ENCODE data around the gene SUV39H1. TPM values are rescaled to one million over a fixed set of nuclear protein-coding genes. Genes with fewer than 3 reads are reported as not detected.

Gene SUV39H1
- total RNA-seq, 1 donor from 2014 or later, result 27.5 TPM

DNA sequence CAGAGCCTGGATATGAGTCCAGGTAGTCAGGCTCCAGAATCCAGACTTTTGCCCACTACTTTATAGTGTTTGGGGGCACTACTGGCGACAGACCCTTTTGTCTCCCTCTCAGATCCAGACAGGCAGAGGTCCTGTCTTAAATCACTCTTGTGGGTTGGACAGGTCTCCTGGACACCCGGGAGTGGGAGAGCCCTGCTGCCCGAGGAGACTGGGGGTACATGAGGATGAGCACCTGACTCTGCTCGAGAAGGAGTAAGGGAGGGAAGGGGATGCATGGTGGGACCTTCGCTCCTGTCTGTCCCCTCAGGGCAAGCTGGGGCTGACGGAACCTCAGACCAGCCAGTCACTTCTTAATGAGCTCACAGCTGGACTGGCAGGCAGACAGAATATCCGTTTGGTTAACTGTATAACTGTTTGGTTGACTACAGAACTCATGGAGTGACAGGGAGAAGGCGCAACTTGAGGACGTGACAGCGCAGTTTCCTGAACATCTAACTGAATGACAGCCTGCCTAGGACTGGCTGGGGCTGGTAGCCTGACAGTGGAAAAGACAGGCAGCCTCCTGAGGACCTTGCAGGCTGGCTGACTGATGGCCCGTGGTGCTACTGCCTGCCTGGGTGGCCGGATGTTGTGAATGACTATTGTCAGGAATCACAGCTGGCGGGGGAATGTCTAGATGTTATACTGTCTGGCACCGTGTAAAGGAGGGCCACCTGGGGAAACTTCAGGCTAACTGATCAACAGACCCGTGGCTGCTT, 1.6 kb upstream of the SUV39H1 start:
- Mint-ChIP-seq H3K27ac (peak overlapping the region; percentile 90), H3K27me3 (ENCODE audit: insufficient read depth) (peaks cover 2% of the 10 kb centered on the region), H3K36me3 (ENCODE audit: low read depth) (peaks cover 24% of the 10 kb centered on the region), H3K9me3 (no peaks in the 10 kb centered on the region), H3K4me3 (peak overlapping the region; percentile 88), H3K4me1 (ENCODE audit: low read depth) (peaks cover 30% of the 10 kb centered on the region)
- DNase-seq (ENCODE audit: low spot score), result no peak
- intact Hi-C loops (cut with micrococcal nuclease), result loop anchor here (5.0 kb wide), 2 partner anchors 98 to 173 kb away; partner anchors contain the start of genes EBP and WDR13

DNA sequence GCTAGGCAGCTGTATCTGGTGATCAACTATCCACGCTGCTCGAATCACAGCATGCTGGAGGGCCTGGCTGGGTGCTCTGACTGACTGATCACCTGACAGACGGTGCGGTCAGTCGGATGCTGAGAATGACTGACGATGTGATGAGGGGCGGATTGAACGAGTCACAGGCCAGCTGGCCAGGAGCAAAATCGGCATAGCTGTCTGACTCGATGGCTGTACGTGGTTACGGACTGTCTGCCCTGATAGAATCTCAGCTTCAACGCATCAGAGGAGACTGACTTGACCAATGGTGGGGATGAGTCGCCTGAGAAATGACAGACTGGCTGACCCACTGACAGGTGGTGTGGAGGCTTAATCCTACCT, 1.0 kb upstream of the SUV39H1 start:
- peak overlapping the region; percentile 88 for H3K4me3 Mint-ChIP-seq
- intact Hi-C loops (cut with micrococcal nuclease), result loop anchor here (5.0 kb wide), 2 partner anchors 98 to 173 kb away; partner anchors contain the start of genes EBP and WDR13

DNA sequence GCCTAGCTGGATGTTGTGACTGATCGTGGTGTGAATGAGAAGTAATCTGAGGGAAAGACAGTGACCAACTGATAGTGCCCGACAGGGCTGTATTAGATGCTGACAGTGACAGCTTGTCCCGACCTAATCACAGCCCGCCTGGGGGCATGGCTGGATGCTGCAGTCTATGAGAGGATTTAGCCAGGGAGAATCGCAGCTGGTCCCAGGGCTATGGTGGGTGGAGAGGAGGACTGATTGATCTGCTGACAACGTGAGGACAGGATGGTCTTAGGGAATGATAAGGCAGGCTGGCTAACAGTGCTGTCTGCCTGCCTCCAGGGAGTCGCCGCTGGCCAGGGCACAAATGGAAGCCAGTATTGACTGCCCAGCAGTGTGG, 621 bp upstream of the SUV39H1 start:
- peaks cover 16% of the 10 kb centered on the region for H3K36me3 Mint-ChIP-seq (ENCODE audit: low read depth)

More for the DNA sequence above, 1.0 kb upstream of the SUV39H1 start:
- Mint-ChIP-seq H3K9me3 (no peaks in the 10 kb centered on the region), H3K36me3 (ENCODE audit: low read depth) (peaks cover 19% of the 10 kb centered on the region), H3K27ac (peak overlapping the region; percentile 90), H3K27me3 (ENCODE audit: insufficient read depth) (peaks cover 2% of the 10 kb centered on the region), H3K4me1 (ENCODE audit: low read depth) (peaks cover 31% of the 10 kb centered on the region)
- DNase-seq (ENCODE audit: low spot score), result no peak

DNA sequence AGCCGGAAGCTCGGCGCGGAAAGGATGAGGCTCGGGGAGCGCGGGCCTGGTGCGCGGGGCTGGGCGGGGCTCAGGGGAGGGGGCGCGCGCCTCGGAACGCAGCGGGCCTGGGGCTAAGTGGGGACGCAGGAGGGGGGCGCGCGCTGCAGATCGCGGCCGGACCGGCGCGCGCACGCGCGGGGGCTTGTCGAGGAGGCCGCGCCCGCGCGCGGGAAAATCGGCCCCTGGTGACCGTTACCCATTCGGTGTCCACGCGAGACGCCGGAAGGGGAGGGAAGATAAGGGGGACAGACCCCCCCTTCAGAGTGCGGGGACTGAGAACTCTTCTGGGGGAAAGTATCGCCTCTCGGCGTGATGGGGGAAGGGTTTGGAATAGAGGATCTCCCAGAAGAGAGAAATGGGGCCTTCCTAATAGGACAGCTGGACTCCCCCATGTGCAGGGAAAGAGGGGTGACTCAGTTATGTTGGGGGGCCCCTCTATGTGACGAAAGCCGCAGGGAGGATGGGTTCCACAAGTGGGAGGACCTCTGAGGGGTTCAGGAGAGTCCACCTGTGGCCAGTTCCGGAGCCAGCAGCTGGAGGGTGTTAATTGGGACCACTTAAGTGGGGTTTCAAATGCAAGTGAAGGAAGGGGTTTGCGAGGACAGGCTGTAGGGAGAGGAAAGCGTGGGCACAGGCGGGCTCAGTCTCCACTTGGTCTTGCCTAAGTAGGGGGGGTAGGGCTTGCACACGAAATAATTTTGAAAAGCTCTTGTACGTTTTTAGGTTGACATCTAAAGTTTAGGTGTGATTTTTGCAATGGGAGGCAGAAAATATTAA, 584 bp downstream of the SUV39H1 start:
- Mint-ChIP-seq H3K27me3 (ENCODE audit: insufficient read depth) (peaks cover 2% of the 10 kb centered on the region), H3K9me3 (no peaks in the 10 kb centered on the region), H3K4me1 (ENCODE audit: low read depth) (peaks cover 35% of the 10 kb centered on the region), H3K36me3 (ENCODE audit: low read depth) (peaks cover 9% of the 10 kb centered on the region), H3K27ac (peak overlapping the region; percentile 91), H3K4me3 (peak overlapping the region; percentile 93)
- intact Hi-C loops (cut with micrococcal nuclease), result loop anchor here (1.0 to 5.0 kb wide), 10 partner anchors 14 to 261 kb away; partner anchors contain the start of genes EBP, HDAC6, PQBP1 and TIMM17B
- DNase-seq (ENCODE audit: low spot score), result no peak

More for the DNA sequence above, 621 bp upstream of the SUV39H1 start:
- Mint-ChIP-seq H3K4me1 (ENCODE audit: low read depth) (peaks cover 35% of the 10 kb centered on the region), H3K27me3 (ENCODE audit: insufficient read depth) (peaks cover 2% of the 10 kb centered on the region), H3K27ac (peak overlapping the region; percentile 90), H3K4me3 (peak overlapping the region; percentile 88), H3K9me3 (no peaks in the 10 kb centered on the region)
- intact Hi-C loops (cut with micrococcal nuclease), result loop anchor here (1.0 to 5.0 kb wide), 9 partner anchors 13 to 221 kb away; partner anchors contain the start of genes EBP, HDAC6, PQBP1 and TIMM17B
- DNase-seq (ENCODE audit: low spot score), result no peak

DNA sequence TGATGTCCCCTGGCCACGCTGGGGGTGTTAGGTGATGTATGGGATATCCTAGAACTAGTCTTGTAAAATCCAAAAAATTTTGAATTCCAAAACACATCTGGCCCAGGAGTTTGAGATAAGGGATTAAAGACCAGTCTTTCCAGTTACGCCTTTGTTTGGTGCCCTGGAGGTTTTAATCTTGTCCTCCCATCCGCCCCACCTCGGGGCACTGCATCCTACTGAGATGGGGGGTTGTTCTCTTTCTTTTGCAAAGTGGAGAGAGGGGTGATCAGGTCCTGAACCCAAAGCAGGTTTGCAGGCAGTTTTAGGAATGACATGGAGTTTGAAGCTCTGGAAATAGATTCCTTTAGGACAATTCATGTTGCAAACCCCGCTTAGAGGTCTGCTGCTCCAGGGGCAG, 1.8 kb downstream of the SUV39H1 start:
- Mint-ChIP-seq H3K27me3 (ENCODE audit: insufficient read depth) (peaks cover 2% of the 10 kb centered on the region), H3K27ac (no peak overlapping the region), H3K4me1 (ENCODE audit: low read depth) (peaks cover 35% of the 10 kb centered on the region), H3K36me3 (ENCODE audit: low read depth) (peaks cover 17% of the 10 kb centered on the region), H3K9me3 (no peaks in the 10 kb centered on the region), H3K4me3 (peak overlapping the region; percentile 93)
- intact Hi-C loops (cut with micrococcal nuclease), result loop anchor here (5.0 kb wide), 2 partner anchors 101 to 176 kb away; partner anchors contain the start of genes EBP and WDR13
- DNase-seq (ENCODE audit: low spot score), result no peak

DNA sequence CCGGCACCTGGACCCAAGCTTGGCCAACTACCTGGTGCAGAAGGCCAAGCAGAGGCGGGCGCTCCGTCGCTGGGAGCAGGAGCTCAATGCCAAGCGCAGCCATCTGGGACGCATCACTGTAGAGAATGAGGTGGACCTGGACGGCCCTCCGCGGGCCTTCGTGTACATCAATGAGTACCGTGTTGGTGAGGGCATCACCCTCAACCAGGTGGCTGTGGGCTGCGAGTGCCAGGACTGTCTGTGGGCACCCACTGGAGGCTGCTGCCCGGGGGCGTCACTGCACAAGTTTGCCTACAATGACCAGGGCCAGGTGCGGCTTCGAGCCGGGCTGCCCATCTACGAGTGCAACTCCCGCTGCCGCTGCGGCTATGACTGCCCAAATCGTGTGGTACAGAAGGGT, 3.7 kb downstream of the SUV39H1 start:
- intact Hi-C loops (cut with micrococcal nuclease), result no loop called here
- Mint-ChIP-seq H3K27ac (no peak overlapping the region), H3K36me3 (ENCODE audit: low read depth) (peaks cover 25% of the 10 kb centered on the region), H3K9me3 (no peaks in the 10 kb centered on the region), H3K4me1 (ENCODE audit: low read depth) (peaks cover 43% of the 10 kb centered on the region), H3K4me3 (no peak overlapping the region), H3K27me3 (ENCODE audit: insufficient read depth) (peaks cover 2% of the 10 kb centered on the region)
- no peak for DNase-seq (ENCODE audit: low spot score)

DNA sequence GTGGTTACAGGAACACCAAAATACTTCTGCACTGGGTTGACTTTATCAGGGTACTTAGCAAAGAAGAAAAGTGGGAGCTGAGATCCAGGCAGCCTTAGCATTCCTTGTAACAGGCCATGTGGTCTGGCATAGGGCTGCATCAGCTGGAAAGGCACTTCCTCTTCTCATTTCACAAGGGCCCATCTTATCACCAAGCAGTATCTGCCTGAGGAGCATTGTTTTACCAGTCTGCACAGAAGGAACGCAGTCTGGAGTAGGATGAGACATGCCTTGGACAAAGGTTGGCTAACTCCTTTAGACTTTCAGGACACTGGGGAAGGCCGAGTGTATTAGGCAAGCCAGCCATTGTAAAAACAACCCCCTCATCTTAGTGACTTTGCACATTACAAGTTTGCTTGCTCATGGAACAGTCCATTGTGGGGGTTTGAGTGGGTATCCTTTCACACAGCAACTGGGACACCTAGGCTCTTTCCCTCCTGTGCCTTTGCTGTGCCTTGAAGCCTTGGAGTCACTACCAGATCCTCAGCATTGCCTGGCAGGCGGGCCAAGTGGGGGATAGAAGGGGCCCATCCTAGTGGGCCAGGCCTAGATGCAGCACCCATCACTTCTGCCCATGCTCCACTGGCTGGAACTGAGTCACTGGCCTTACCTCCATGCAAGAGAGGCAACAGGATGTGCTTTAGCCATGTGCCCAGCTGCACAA, 4.6 kb downstream of the SUV39H1 start:
- H3K4me3 Mint-ChIP-seq, result no peak overlapping the region

DNA sequence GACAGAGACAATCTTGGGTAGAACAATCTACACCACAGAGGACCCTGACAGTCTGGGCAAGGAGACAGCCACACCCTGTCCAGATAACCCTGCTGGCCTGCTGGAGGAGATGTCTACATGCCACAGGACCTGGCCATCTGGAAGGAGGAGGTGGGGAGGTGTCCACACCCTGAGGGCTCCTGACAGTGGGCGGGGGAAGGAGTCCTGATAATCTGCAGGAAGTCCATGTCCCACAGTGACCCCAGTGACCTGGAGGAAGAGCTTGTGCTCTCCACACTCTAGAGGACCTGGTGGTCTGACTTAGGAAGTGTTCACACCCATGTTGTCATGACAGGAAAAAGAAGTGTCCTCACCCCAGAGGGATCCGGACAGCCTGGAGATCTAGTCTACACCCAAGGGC, 5.5 kb downstream of the SUV39H1 start:
- no peak overlapping the region for H3K4me3 Mint-ChIP-seq
- H3K4me1 Mint-ChIP-seq (ENCODE audit: low read depth), result peaks cover 33% of the 10 kb centered on the region
- no peak for DNase-seq (ENCODE audit: low spot score)
- H3K27me3 Mint-ChIP-seq (ENCODE audit: insufficient read depth), result no peaks in the 10 kb centered on the region
- intact Hi-C loops (cut with micrococcal nuclease), result no loop called here
- H3K27ac Mint-ChIP-seq, result no peak overlapping the region
- H3K36me3 Mint-ChIP-seq (ENCODE audit: low read depth), result peaks cover 25% of the 10 kb centered on the region
- no peaks in the 10 kb centered on the region for H3K9me3 Mint-ChIP-seq

More for the DNA sequence above, 4.6 kb downstream of the SUV39H1 start:
- Mint-ChIP-seq H3K36me3 (ENCODE audit: low read depth) (peaks cover 25% of the 10 kb centered on the region), H3K27ac (no peak overlapping the region), H3K27me3 (ENCODE audit: insufficient read depth) (no peaks in the 10 kb centered on the region), H3K4me1 (ENCODE audit: low read depth) (peaks cover 35% of the 10 kb centered on the region), H3K9me3 (no peaks in the 10 kb centered on the region)
- intact Hi-C loops (cut with micrococcal nuclease), result no loop called here
- no peak for DNase-seq (ENCODE audit: low spot score)

DNA sequence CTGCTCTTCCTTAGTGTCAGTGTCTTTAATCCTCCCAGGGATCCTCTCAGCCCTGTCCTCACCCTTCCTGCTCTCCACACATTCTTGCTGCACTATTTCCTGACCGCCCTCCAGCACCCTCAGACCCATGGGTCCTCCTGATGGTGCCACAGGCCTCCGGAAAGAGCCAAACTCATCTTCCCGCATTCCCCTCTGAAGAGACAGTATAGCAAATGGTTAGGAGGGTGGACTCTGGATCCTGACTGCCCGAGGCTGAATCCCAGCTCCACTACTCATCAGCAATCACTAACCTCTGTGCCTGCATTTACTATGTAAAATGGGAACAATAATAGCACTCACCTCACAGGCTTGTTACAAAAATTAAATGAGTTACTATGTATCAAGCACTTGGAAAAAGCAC, 6.2 kb downstream of the SUV39H1 start:
- Mint-ChIP-seq H3K36me3 (ENCODE audit: low read depth) (peaks cover 25% of the 10 kb centered on the region), H3K27me3 (ENCODE audit: insufficient read depth) (no peaks in the 10 kb centered on the region), H3K4me1 (ENCODE audit: low read depth) (peaks cover 26% of the 10 kb centered on the region), H3K27ac (peak overlapping the region; percentile 40), H3K9me3 (no peaks in the 10 kb centered on the region), H3K4me3 (no peak overlapping the region)
- intact Hi-C loops (cut with micrococcal nuclease), result no loop called here
- DNase-seq (ENCODE audit: low spot score), result no peak

DNA sequence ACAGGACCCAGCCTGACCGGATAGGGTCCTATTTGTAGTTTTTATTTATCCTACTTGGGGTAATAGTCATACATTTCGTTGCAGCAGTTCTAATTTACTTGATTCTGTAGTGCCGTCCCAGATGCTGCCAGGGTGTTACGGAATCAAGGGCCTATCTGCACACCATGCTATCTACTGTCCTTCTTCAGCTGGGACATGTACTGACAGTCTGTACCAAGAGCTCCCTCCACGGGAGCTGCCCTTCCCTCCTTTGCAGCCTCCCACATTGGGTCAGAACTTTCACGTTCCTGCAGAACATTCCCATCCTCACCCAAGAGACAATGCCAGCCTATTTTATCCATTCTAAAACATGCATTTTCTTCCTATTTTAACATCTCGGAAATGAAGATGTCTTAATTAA, 6.7 kb downstream of the SUV39H1 start:
- DNase-seq (ENCODE audit: low spot score), result no peak
- no peak overlapping the region for H3K27ac Mint-ChIP-seq
- peaks cover 21% of the 10 kb centered on the region for H3K4me1 Mint-ChIP-seq (ENCODE audit: low read depth)
- no peaks in the 10 kb centered on the region for H3K9me3 Mint-ChIP-seq
- intact Hi-C loops (cut with micrococcal nuclease), result no loop called here
- no peak overlapping the region for H3K4me3 Mint-ChIP-seq
- no peaks in the 10 kb centered on the region for H3K27me3 Mint-ChIP-seq (ENCODE audit: insufficient read depth)
- H3K36me3 Mint-ChIP-seq (ENCODE audit: low read depth), result peaks cover 25% of the 10 kb centered on the region

DNA sequence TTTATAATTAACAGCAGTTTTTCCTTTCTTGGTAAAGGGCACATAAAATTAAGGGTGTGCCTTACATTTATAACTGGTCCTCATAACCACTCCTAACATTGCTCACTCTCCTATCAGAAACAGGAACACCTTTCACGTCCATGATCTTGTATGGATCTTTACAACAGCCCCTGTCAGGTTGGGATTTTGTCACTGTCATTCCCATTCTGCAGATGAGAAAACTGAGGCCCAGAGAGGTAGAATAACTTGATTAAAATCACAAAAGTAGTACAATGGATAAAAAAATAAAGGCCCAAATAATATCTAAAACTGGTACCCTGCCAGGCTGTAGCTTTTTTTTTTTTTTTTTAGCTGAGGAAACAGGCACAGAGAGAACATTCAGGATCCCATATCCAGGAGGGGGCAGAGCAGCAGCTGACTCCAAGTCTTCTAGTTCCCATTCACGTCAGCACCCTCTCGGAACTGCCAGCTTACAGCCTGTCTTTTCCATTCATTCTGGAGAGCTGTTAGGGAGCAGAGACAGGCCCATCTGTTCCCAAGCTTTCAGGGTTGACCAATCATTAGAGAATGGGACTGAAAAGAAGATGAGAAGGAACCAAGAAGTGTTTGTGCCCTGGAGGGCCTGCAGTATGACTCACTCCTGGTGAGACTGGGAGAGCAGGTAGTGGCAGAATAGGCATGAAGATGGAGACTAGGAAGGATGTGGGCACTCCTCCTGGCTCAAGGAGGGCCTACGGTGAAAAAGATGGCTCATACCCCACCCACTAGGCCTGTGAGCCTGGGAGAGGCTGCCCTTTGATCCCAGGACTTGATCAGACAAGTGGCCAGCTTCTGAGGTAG, 7.3 kb downstream of the SUV39H1 start:
- intact Hi-C loops (cut with micrococcal nuclease), result no loop called here
- Mint-ChIP-seq H3K4me3 (no peak overlapping the region), H3K36me3 (ENCODE audit: low read depth) (peaks cover 25% of the 10 kb centered on the region), H3K9me3 (no peaks in the 10 kb centered on the region), H3K27ac (peak overlapping the region; percentile 44), H3K4me1 (ENCODE audit: low read depth) (peaks cover 20% of the 10 kb centered on the region), H3K27me3 (ENCODE audit: insufficient read depth) (no peaks in the 10 kb centered on the region)
- DNase-seq (ENCODE audit: low spot score), result no peak

DNA sequence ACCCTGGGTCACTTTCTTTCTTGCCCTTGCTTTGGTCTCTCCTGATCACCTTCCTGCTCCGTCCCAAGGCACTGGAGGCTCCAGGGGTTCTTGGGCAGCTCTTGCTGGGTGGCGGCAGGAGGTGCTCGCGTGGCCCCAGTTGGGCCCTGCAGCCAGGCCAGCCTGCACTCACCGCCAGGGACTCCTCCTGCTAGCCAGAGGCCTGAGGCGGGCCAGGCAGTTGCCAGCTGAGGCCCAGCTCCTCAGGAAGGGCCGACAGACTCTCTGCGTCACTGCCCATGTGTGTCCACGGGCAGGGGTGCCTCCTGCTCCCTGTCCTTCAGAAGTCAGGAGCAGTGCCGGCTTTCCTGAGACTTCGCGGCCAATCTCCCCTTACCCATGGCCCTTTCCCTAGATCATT, 9.3 kb downstream of the SUV39H1 start:
- Mint-ChIP-seq H3K36me3 (ENCODE audit: low read depth) (peaks cover 22% of the 10 kb centered on the region), H3K4me3 (no peak overlapping the region), H3K4me1 (ENCODE audit: low read depth) (peaks cover 15% of the 10 kb centered on the region), H3K9me3 (no peaks in the 10 kb centered on the region), H3K27me3 (ENCODE audit: insufficient read depth) (no peaks in the 10 kb centered on the region), H3K27ac (no peak overlapping the region)
- no peak for DNase-seq (ENCODE audit: low spot score)
- intact Hi-C loops (cut with micrococcal nuclease), result no loop called here

All from activated T-helper 1 cell treated with anti-CD3 and anti-CD28 coated beads, Interleukin-12 subunit alpha, Interleukin-12 subunit beta, Interleukin-2, Interleukin-4 antibody, amounts not matched to agents 30 ng/mL and 10 ng/mL and 1 ng/mL, durations not matched to agents 14 hours and 24 hours and 36 hours (primary cell).